Measurements from ENCODE around the gene FAM149B1.

FAM149B1 gene

DNA sequence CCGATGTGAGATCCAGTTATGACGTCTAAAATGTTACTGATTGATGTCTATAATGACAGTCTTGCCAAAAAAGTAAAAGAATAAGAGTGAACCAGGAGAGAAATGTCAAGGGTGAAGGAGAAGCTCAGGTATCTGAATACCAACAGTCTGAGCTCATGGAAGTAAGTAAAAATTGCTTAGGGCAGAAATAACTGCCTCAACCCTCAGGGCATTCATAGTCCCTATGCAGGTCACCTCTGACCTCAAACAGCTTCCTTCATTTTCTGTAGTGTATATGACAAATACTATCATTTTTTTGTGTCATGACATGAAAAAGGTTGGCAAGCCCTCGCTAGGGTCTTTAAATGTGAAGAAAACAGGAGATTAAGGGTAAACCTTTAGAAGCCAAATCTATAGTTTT lies 125.5 kb downstream of the FAM149B1 start:
- no peak for DNase-seq

All from NCI-H1048 (cell line).